NCI-H345 treated with DMSO at 0.1 percent for 48 hours (cell line): ENCODE results near the gene ZNF74.

Source experiments
- DNase-seq: peaks from one replicate; lab custom pipeline; 2025; ENCODE audit not compliant: unreplicated experiment; lab: John Stamatoyannopoulos, UW

ZNF74 gene

GRCh38 chr22:20430720-20431510 is 37.0 kb downstream of the ZNF74 start:
- no peak for DNase-seq

DNA sequence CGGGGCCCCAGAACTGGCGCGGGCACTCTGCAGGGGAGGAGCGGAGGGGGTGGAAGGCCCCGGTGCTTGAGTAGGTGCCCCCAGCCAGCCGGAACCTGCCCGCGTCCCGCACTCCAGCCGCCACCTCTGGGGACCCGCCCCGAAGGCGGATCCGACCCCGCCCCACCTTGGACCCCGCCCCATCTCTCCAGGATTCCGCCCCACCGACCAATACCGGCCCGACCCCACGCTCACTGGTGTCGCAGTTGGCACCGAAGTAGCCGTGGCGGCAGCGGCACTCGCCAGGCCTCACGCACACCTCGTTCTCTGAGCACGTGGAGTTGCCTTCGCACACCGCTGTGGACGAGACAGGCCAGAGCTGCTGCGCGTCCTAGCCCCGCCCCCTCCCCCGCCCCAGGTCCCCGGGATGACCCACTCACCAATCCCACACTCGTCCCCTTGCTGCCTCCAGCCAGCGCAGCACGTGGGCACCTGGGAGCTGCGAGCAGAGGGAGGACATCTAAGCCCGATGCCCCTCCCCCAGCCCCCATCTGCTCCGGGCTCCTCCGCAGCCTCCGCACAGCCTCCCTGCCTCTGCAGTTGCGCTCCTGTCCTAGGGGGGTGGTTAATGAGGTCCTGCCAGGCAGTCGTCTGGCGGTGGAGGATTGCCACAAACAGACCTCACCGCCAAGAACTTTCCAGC is 37.7 kb downstream of the ZNF74 start:
- no peak for DNase-seq

GRCh38 chr22:20432244-20432686 is 38.3 kb downstream of the ZNF74 start:
- no peak for DNase-seq

DNA sequence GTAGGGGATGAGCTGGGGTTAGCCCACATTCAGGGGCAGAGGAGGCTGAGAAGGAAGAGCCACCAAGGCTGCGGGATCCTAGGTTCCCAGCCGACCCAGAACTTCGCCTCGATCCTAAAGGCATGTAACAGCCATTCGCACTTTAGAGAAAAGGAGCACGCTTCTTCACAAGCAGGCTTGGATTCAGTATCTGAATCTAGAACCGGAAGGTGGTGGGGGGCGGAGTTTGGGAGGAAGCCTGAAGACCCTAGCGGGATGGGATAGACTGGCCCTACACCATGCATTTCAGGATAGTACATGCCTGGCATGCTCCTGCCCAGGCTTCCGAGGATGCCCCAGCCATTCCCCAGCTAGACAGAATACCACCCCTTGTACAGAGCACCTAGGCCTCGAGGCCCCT is 39.2 kb downstream of the ZNF74 start:
- DNase-seq, result no peak

GRCh38 chr22:20433686-20434241 is 39.8 kb downstream of the ZNF74 start:
- DNase-seq, result no peak

DNA sequence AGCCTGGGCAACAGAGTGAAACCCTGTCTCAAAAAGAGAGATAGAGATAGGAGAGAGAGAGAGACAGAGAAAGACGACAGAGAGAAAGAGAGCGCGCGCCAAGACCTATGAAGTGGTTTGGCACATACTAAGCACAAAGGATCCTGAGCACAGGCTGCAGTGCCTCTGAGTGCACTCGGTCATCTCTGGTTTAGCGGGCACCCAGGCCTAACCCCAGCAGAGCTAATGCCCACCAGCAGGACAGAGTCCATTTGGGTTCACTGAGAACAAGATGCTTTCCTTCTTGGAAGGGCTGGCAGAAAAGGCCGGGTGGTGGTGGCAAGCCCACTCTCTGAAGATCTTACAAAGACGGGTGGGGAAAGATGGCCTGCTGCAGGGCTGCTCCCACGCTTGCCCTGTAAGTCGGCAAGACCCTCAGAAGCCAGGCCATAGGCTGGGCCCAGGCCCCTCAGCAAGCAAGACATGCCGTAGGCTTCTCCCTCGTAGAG is 40.4 kb downstream of the ZNF74 start:
- no peak for DNase-seq

DNA sequence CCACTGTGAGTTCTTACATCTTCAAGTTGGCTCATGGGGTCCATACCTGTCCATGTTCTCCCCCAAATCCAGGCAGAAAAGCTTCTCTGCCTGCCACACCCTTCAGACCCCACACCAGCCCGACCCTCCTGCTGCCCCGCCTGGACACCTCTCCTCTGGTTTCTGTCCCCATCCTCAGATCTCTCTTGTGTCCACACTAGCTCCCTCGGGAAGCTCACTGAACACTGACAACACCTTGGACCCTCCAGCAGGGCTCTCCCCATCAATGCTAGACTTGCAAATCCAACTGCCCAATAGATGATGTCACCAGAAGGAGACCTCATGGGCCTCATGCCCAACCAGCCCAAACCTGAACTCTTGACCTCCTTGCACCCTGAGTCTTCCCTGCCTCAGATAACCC is 40.8 kb downstream of the ZNF74 start:
- DNase-seq, result no peak

DNA sequence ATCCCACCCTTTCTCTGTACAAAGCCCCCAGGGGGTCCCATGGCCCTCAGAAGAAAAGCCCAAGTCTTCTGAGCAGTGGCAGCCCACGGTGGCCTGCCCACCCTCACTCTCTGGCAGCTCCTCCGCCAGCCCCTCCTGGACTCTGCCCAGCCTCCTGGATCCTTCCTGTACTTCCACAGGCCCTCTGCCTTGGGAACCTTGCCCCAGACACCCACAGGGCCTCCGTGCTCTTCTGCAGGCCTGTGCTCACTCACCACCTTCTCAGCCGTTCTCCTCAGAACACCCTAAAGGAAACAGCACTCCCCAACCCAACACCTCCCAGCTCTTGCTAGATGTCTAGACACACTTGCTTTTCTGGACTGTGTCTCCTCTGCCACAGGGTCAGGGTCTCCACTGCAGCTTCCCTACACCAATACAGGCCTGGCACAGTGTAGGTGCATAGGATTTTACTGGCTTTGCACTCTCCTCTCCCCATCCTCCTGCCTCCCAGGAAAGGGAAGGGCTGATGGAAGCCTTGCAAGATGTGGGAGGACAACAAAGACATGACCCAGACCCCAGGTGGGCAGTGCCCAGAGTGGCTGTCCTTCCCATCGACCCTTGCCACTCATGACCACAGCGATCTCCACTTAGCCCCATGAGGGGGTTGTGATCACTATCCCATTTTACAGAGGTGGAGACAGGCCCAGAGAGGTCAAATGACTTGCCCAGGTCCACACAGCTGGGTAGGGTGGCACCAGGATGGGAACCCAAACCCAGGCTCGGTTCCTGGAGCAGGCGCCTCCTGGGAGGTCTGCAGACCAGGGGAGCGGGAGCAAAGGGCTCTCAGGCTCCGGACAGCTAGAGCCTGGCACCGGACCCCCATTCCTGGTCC is 41.7 kb downstream of the ZNF74 start:
- no peak for DNase-seq

GRCh38 chr22:20436307-20436767 is 42.4 kb downstream of the ZNF74 start:
- no peak for DNase-seq

GRCh38 chr22:20436768-20437612 is 43.0 kb downstream of the ZNF74 start:
- DNase-seq, result no peak

GRCh38 chr22:20437613-20438426 is 43.9 kb downstream of the ZNF74 start, which contains the start of gene SCARF2:
TSS of gene SCARF2 (minus strand) at chr22:20437825. CDS start at chr22:20437754, 71 bp downstream.
- DNase-seq, result no peak

DNA sequence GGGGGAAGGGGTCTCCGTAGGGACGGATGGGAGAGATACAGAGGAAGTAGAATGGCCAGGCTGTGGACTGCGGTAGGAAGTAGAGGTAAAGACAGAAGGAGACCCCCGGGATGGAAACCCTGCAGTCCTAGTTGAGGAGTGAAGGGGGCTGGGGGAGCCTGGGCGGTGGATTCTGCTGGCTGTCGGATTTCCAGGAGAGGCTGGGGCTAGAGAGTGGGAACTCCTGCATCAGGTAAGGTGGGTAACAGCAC is 44.4 kb downstream of the ZNF74 start:
- no peak for DNase-seq

- DNase-seq, result no peak
Measured at GRCh38 chr22:20438678-20439492, 44.9 kb downstream of the ZNF74 start.

DNA sequence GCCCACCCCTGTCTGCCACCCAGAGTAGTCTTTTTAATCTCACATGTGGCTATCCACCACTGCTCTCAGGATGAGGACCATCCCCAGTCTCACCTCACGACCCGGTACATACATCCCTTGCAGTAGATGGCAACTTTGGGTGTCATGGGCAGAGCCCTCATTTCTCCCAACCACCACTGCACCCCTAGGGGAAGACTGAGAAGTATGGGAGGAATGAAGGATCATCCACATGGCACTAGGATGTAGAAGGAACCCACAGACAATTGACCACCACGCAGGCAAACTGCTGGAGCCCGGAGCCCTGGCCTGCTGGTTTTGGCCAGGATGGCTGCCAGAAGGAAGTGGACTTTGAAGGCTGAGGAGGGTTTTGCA is 45.6 kb downstream of the ZNF74 start:
- no peak for DNase-seq

GRCh38 chr22:20439928-20440575 is 46.1 kb downstream of the ZNF74 start:
- no peak for DNase-seq

DNA sequence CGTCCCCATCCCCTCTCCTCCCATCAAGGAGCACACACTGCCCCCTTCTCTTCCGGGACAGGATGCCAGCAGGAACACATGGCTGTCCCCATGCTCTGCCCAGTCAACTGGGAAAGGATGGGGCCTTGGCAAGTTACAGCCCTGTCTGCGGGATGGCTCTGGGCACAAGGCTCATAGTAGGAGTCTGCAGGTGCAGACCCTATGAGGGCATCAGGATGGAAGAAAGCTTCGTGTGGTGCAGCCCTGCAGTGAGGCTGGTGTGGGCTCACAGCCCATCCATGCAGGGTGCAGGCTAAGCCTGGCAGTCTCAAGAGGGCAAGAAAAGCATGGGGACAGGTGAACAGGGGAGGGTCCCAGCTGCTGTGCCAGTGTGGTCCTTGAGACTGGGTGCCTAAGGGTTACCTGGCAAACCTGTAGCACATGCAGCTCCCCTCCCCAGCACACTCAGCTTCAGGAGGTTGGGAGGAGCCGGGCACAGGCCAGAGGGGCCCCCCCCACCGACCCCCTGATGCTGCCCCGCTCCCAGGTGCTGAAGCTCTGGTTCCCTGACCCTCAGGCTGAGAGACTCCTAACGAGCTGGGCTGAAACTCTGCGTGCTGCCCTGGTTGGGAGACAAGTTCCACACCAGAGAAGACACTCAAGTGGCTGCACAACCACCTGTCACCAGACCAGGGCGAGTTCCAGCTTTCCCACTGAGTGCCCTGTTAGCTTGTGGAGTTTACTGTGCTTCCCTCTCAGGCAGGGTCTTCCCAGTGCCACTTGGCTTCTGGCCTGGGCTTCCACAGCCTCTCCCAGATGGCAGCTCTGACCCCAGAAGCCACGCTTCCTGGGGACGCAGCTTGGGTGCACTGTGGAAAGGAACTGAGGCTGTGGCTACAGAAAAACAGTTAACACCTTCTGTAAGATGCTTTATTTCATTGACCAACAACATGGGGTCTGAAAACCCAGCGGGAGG is 47.0 kb downstream of the ZNF74 start:
- no peak for DNase-seq
